GM19240 (cell line): Measurements from ENCODE around the gene HLA-DPB1.
"Not testable (repeated sequence)": the region's sequence is repeated elsewhere in the genome, so short reads cannot be mapped to it uniquely, and the experiment has no call there.

Experiments
- DNase-seq: peaks from one replicate; pipeline ENCODE4 v3.0.0; 2011; ENCODE audit warnings: low spot score; ENCODE audit not compliant: insufficient read length

The HLA-DPB1 gene

DNA sequence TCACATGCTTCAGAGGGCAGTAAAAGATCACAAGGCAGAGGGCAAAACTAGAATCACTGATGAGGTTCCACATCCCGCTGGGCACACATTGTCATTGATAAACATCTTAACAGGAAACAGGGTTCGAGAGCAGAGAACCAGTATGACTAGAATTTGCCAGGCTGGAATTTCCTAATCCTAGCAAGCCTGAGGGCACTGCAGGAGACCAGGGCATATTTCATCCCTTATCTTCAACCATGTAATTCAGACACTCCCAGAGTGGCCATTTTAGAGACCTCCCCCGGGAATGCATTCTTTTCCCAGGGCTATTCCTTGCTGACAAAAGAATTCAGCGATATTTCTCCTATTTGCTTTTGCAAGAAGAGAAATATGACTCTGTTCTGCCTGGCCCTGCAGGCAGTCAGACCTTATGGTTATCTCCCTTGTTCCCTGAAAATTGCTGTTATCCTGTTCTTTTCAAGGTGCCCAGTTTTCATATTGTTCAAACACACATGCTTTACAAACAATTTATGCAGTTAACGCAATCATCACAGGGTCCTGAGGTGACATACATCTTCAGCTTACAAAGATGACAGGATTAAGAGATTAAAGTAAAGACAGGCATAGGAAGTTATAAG, 25.4 kb downstream of the HLA-DPB1 start:
- not testable (repeated sequence) for DNase-seq

DNA sequence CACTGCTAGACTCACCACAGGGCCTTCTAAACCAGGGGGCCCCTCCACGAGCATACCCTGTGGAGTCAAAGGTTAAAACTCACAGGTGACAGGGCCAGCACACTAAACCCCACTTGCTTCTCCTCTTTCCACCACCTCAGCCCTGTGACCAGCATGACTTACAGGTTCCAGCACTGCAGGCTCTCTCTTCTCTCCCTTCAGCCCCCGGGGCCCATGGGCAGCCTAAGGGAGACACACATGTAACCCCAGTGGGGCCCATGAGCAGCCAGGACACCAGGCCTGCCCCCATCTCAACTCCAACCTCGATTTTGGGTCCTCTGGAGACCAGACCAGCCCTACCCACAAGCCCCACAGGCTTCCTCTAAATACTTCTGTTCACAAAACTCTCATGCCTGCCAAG, 28.0 kb downstream of the HLA-DPB1 start:
- DNase-seq, result no peak

DNA sequence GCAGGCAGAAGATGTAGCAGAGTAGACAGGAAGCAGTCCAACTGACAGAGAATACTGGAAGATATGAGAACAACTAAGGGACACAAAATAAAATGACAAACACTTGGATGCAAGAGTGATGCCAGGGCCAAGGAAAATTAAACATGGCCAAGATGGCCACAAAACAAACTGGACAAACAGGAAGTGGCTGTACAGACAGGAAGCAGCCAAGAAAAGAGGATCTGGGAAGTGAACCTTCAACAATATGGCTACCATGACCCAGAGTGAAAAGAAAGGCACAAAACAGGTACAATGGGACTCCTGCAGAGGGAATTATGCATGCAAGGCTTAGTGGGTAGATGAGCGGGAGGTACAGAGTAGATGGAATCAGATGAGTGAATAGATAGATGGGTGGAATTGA, 29.1 kb downstream of the HLA-DPB1 start:
- no peak for DNase-seq

DNA sequence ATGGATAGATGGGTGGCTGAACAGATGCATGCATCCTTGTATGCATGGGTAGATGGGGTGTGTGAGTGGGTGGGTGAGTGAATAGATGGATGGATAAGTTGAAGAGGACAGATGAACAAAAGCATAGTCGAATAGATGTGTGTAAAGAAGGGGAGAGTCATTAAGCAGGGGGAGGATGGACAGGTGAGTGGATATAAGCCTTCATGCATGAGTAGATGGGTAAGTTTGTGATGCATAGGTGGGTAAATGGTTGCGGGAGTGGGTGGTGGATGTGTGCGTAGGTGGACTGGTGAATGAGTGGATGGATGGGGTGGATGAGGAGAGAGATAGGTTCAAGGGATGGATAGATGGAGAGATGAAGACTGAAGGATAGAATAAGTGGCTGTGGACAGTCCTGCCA, 29.6 kb downstream of the HLA-DPB1 start:
- no peak for DNase-seq

DNA sequence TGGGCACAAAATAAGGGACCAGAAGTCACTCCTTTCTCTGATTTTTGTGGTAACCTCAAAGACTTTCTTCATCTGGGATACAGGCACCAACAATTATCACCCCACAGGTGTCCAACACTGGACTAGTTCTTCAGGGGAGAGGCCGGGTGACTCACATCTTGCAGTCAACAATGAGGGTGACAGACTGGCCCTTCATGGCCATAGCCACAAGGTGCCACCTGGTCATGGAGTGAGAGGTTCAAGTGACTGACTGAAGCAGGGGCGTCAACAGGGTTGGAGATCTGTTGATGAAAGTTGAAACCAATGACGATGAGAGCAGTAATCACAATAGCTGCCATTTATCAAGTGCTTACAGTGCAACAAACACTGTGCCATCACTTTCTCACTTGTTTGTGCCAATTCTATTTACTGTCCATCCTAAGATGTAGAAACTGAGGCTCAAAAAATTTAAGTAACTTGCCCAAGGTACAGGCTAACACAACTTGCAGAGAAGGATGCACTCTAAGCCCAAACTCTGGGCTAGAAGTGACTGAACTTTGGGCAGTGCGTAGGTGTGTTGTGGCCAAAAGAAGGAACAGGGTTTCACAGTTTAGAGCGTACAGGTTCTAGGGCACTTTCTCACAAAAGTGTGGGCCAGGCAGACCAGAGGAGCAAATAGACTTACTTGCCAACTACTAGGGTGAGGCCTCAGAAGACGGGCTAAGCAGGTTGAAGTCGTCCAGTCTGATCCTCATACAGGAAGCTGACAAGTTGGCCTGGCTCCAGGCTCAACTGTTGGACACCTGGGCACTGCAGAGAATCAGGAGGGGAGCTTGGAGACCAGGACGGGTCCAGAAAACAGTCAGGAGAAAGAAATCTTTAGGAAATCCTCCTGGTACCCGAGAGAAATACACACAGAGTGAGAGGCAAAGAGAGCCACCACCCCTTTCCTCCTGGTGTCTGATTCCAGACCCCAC, 30.4 kb downstream of the HLA-DPB1 start:
- no peak for DNase-seq

DNA sequence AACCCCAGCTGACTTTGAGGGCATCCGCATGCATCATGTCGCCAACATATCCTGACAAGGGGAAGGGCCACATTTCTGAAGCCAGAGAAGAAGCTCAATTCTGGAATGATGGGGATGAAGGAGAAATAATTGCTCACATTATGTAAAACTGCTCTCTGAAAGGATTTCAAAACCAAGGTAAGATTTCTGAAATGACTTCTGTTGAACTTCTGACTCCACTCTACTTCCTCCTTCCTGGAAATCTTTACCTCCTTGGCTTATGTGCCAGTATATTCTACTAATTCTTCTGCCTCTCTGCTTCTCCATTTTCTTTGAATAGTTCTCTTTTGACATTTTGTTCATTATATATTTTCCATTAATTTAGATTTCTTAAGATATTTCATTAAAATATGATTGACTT, 31.9 kb downstream of the HLA-DPB1 start:
- DNase-seq, result no peak

DNA sequence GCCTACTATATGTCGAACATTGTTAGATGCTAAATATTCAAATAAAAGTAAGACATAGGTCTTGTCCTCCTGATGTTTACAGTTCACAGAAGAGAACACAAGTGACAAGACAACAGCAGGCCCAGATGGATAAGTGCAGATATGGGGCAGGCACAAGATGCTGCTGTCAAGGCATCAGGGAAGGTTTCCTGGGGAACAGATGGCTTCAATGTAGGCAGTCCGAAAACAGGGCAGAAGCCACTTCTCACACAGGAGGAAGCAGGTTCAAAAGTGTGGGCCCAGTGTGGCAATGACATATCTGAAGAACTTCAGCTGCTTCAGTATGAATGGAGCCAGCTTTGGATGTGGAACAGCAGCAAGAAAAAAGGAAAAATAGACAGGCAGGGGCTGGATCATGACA, 32.5 kb downstream of the HLA-DPB1 start:
- no peak for DNase-seq

DNA sequence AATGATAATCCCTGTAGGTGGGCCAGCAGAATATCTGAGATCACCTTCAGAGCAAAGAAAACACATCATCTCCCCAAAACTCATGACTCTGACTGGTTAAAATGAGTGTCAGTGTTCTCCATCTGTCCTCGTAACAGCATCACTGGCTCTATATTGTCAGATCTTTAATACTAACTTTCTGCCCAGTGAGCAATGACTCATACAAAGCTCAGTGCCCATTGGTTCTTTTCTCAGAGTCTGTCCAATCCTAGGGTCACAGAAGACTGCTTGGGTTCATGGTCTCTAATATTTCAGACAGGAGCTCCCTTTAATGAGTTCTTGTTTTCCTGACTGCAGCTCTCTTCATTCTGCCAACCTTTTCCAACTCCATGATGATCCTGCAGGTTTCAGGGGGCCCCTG, 36.4 kb downstream of the HLA-DPB1 start:
- peak; percentile 69 for DNase-seq

DNA sequence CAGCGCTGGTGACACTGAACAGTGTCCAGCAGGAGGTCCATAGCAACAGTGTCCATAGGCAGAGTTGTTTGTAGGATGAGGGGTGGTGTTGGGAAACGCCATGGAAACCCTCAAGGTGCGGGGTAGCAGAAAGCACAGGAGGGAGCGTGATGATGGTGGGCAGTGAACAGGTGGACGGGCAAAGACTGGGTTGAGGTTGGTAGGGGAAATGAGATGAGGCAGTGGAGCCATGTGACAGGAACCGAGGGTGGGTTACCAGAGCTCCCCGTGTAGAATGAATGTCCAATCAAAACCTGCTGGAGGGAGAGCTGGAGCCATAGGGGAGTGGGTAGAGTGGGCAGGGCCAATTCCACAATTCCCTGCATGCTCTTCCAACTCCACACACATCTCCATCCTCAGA, 38.0 kb downstream of the HLA-DPB1 start:
- DNase-seq, result no peak

DNA sequence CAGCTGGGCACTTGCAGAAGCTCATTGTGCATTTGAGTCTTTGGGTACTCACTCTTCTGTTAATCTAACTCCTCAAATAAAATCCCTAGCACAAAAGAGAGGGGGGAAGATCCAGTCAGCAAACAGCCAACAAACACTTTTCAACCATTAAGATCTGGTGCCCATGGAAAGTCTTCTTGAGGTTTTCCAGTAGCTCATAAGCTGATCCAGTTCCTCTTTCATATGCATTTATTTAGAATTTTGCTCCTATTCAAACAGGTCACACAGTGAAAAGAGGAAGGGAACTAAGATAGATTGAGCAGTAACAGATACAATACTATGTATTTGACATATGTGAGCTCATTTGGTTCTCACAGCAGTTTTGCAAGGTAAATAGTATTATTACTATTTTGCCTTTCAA, 38.6 kb downstream of the HLA-DPB1 start:
- DNase-seq, result no peak

DNA sequence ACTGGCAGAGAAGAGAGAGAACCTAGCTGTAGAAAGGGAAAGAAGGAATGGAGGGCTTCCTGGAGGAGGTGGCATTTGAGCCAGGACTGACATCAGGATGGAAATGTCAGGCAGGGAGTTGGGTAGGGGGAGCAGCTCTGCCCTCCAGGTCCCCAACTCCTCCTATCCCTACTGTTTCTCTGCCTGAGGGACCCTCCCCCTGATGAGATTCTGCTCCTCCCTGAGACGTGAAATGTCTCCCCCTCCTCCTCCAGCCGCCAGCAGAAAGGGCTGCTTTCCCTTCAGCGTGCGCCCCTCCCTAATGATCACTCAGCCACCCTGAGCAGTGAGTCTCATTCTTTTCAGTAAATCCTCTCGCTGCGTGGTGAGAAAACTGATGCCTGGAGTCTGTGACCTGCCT, 40.6 kb downstream of the HLA-DPB1 start:
- DNase-seq, result no peak

DNA sequence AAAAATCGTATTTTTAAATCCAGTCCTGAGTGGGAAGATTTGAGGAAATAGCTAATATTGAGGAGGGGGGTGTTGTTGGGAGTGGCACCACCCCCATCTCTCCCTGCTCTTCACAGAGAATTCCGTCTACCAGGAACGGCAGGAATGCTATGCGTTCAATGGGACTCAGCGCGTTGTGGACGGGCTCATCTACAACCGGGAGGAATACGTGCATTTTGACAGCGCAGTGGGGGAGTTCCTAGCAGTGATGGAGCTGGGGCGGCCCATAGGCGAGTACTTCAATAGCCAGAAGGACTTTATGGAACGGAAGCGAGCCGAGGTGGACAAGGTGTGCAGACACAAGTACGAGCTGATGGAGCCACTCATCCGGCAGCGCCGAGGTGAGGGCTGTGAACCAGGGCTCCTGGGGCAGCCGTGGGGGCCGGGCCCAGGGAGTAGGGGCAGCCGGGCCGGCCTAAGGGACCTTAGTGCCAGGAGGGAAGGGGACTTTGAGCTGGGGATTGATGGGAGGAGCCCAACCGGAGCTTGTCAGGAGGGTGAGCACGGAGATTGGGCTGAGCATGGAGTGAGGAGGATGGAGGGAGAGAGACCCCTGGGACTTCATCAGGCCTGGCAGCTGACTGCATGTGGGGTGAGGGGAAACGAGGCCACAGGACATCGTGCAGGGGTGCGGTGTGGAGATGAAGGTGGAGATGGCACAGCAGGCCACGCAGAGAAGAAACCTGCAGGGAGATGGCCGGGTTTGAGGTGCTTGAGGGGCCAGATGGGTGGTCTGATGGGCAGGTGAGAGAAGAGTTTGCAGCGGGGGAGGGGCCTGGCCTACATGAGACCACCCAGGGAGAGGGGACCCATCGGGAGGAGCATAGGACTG, 41.3 kb downstream of the HLA-DPB1 start:
- DNase-seq, result no peak

DNA sequence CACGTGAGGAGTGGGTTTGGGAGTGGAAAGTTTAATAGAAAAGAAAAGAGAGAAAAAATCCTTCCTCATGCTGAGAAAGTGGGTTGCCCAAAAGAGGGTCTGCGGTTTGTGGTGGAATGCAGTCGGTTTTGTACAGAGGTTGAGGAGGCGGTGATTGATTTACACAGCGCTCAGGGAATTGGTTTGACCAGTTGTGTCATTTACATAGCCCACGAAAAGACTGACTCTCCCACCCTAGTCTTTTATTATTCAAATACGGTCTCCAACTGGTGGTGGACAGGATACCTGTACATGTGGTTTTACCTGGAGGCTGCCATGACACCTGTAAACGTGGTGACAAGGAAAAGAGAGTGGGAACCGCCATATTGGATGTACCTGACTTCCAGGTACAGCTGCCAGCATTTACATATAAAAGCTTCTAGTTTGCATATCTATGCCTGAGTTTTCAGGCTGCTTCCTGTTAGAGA, 42.1 kb downstream of the HLA-DPB1 start:
- no peak for DNase-seq

DNA sequence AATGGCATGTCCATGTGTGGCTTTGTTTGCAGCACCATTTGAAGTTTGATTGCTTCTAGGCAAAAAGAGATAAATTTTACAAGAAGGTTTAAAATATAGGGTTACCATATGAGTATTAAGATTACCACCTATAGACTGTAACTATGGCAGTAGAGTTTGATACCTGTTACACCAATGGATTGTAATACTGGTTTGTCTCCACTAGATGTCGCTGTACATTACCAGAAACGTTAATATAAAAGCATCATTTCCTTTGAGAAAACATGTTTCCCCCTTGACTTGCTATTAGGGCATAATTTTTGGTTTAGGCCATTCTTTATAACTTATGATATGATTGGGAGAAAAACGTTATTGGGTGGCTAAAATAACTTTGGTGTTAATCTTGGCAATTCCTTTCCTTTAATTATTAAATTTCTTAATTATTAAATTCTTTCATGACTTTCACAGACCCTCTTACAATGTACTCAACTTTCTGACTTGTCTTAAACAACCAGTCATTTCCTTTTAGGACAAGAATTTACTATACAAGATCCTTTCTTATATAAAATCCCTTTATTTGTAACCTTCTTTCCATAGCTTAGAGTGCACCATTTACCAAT, 42.8 kb downstream of the HLA-DPB1 start:
- DNase-seq, result no peak

DNA sequence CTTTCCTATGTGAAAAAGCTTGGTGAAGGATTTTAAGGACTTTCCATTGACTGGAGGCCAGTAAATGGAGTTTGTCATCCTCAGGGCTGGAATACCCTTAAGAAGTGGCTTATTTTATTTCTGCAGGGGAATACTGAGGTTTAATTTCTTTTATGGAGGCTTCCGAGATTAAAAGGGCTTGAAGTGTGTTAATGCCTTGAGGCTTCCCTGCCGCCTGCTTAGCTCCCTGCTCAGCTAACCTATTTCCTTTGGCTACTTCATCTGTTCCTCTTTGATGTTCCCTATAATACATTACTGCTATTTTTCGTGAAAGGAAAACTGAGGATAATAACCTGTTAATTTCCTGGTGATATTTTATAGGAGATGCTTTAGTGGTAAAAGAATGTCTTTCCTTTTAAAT, 44.2 kb downstream of the HLA-DPB1 start:
- no peak for DNase-seq

DNA sequence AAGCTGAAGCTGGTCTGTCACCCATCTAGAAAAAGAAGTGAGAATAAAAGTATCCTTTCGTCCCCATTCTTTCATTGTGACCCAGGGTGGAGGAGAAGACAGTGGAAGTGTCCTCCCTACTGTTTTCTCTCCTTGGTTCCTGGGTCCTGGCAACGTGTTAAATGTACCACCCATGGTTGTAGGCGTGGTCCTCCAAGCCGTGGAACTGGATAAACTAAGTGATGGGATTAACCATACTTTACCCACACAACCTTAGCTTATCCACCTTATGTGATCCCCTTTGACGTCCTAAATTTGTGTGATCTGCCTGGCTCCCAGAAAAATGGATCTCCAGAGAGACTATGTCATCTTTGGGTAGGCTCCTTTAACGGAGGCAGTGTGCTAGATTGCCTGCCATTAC, 47.4 kb downstream of the HLA-DPB1 start:
- DNase-seq, result no peak

DNA sequence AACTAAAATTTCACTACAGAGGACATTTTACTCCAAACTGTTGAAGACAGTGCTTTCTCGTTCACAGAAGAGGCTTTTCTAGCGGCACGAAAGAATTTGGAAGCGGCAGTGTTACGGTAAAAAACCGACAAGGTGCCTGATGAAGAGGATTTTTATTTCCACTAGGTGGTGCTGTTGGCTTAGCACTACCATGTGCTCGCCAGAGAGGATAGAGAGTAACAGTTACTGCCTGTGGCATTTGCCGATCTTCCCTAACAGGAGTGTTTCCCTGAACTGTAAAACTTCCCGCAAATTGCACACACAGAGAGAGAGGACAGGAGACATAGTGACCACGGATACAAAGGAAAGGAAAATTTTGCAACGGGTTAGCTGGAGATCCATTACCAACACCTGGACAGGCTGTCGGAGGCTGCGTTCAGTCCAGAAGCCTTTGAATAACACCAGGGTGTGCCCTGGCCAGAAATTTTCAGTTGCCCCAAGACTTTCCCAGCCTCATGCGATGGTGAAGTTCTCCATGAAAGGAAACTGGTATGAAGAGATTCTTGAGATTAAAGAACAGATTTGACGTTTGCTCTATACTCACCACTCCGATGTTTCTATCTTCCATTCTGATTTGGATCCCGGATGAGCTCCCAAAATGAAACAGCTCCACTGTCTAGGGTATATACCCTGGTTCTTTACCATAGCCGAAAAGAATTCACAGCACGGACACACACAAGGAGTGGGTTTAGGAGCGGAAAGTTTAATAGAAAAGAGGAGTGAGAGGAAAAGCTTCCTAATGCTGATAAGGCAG, 48.1 kb downstream of the HLA-DPB1 start:
- DNase-seq, result no peak

DNA sequence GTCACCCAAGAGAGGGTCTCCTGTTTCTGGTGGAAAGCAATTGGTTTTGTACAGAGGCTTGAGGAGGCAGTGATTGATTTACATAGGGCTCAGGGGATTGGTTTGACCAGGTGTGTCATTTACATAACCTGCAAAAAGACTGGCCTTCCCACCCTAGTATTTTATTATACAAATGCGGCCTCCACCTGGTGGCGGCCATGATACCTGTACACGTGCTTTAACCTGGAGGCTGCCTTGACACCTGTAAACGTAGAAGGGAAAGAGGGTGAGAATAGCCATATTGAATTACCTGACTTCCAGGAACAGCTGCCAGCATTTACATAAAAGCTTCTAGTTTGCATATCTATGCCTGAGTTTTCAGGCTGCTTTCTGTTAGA, 48.7 kb downstream of the HLA-DPB1 start:
- DNase-seq, result no peak

DNA sequence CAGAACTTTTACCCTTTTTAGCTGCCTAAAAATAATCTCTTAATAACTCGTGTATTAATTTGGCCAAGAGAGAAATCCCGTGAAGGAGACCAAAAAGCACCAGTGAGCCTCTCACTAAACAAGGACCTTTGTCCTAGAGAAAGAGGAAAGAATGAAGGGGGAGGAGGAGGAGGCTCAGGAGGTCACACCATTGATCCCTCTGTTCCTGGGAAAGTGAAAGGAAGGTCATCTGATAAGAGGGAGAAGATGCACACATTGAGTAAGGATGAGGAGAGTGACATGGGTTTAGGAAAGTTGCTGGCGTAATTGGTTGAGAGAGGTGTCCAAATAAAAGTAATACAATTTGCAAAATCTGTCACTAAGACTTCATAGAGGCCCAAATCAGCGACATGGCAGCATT, 49.2 kb downstream of the HLA-DPB1 start:
- no peak for DNase-seq

DNA sequence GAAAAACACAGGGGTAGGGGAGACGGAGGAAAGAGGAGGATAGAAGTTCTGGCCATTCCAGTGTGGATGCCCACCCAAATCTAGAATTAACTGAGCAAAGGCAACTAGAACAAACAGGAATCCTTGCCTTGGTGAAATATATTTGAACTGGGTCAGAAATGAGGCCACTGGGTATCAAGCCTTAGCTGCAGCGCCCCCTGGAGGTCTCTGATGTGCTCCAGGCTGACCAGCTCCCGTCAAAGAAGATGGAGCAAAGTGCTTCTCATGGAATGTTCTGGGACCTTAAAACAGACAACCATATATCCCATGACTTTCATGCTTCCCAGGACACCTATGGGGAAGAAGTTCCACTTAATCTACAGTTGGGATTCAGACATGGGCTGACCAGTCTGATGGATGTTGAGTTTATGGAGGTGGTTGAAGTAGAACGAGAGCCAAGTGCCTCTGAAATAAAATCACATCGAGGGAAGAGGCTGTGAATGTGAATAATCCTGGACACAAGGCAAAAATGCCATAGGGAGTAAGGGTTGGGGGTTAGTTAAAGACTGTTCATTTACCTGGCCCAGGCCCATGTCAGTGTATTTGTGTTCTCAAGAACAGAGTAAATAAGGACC, 50.4 kb downstream of the HLA-DPB1 start:
- DNase-seq, result no peak
